Right renal pelvis (tissue), 4 donors: ENCODE measurements around the gene ITGBL1. TPM values are rescaled to one million over a fixed set of nuclear protein-coding genes. Genes with fewer than 3 reads are reported as not detected.

Experiments
- DNase-seq, 4 donors: peaks; one replicate each; pipeline ENCODE4 v3.0.0-alpha.2; 2013; ENCODE audit warnings: low read depth in 4 of 4, low spot score in 3 of 4, missing footprints in 1 of 4
- polyA plus RNA-seq, 4 donors: library from polyadenylated mRNA; unstranded; fragments of 120-200 nt; gene quantifications; one replicate each; pipeline ENCODE4 v1.2.1, GENCODE V29; 2013; ENCODE audit not compliant: insufficient read length in 4 of 4

Gene ITGBL1
- polyA plus RNA-seq, 4 donors, result 0.45 to 2.8 (median 0.95) TPM

- DNase-seq, result no peak
Measured at GRCh38 chr13:101552786-101553185, 100.3 kb downstream of the ITGBL1 start.

- DNase-seq, result no peak
Measured at GRCh38 chr13:101554420-101555125, 102.1 kb downstream of the ITGBL1 start.

- DNase-seq, result no peak
Measured at GRCh38 chr13:101555610-101556009, 103.1 kb downstream of the ITGBL1 start.

- no peak for DNase-seq
Measured at GRCh38 chr13:101556676-101557123, 104.2 kb downstream of the ITGBL1 start.

- DNase-seq, result no peak
Measured at GRCh38 chr13:101565317-101565716, 112.8 kb downstream of the ITGBL1 start.

- no peak for DNase-seq
Measured at GRCh38 chr13:101567841-101568240, 115.4 kb downstream of the ITGBL1 start.

- no peak for DNase-seq
Measured at GRCh38 chr13:101569807-101570206, 117.3 kb downstream of the ITGBL1 start.

- no peak for DNase-seq
Measured at GRCh38 chr13:101570410-101570809, 117.9 kb downstream of the ITGBL1 start.

GRCh38 chr13:101572456-101572855, 120.0 kb downstream of the ITGBL1 start:
- no peak for DNase-seq

GRCh38 chr13:101575581-101575980, 123.1 kb downstream of the ITGBL1 start:
- DNase-seq, result no peak

- DNase-seq, result no peak
Measured at GRCh38 chr13:101576455-101576854, 124.0 kb downstream of the ITGBL1 start.

GRCh38 chr13:101576977-101577376, 124.5 kb downstream of the ITGBL1 start:
- no peak for DNase-seq

GRCh38 chr13:101579281-101579802, 126.9 kb downstream of the ITGBL1 start:
- peak; percentile 3 to 34 (median 16) for DNase-seq

- no peak for DNase-seq
Measured at GRCh38 chr13:101584331-101584730, 131.9 kb downstream of the ITGBL1 start.

GRCh38 chr13:101590479-101590878, 138.0 kb downstream of the ITGBL1 start:
- DNase-seq, result no peak

GRCh38 chr13:101594936-101595335, 142.5 kb downstream of the ITGBL1 start:
- DNase-seq, result no peak

- no peak for DNase-seq
Measured at GRCh38 chr13:101596803-101597202, 144.3 kb downstream of the ITGBL1 start.

- no peak for DNase-seq
Measured at GRCh38 chr13:101611491-101612475, 159.3 kb downstream of the ITGBL1 start.

- no peak for DNase-seq
Measured at GRCh38 chr13:101612735-101613134, 160.3 kb downstream of the ITGBL1 start.

- no peak for DNase-seq
Measured at GRCh38 chr13:101614491-101614890, 162.0 kb downstream of the ITGBL1 start.
